ENCODE data around the gene CACNB1.

DNA sequence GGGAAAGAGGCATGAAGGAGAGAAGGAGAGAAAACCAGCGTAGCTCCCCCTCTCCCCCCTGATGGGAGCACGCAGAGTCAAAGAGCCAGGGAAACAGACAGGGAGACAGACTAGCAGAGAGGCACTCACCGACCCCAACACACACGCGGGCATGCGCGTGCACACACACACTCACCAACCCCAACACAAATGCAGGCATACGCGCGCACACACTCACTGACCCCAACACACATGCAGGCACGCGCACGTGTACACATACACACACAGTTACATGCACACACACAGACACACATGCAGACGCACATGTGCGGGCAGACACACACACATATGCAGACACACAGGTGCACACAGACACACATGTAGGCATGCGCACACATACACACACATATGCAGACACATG lies 4.6 kb downstream of the CACNB1 start:
- no peak for TF ChIP-seq CTCF (IDR thresholded peaks at IDR 0.05; ENCODE audit: poor library complexity, severe bottlenecking)
- no peak for TF ChIP-seq TAF1 (IDR thresholded peaks at IDR 0.05; ENCODE audit: low read depth)
